ENCODE data around the gene S100A1.

The S100A1 gene

DNA sequence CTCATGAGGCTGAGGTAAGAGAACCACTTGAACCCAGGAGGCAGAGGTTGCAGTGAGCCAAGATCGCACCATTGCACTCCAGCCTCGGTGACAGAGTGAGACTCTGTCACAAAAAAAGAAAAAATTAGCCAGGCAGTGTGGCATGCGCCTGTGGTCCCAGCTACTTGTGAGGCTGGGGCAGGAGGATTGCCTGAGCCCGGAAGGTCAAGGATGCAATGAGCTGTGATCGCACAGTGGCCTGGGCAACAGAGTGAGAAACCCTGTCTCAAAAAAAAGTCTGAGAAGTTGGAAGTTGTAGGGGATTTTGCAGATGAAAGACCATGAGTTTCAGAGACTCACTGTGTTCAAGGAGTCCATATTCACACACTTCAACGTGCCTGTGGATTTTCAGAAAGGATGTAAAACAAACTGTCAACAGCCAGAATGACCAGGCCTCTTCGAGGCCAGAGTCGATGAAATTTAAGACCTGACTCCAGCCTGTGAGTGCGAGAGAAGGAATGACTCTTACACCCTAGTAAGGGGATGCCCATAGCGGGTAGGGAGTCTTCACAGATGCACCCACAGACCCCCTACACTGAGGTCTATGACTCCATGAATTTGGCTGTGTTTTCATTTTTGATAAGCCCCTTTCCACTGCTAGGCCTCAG lies 3.1 kb upstream of the S100A1 start:
- TF ChIP-seq POLR2A (IDR thresholded peaks at IDR 0.05; ENCODE audit: low read depth, low read length) = no peak
- TF ChIP-seq TAF1 (IDR thresholded peaks at IDR 0.05; ENCODE audit: borderline replicate concordance, low read depth, low read length) = no peak
- TF ChIP-seq POLR2AphosphoS5 (IDR thresholded peaks at IDR 0.05; ENCODE audit: low read depth, low read length) = no peak
- FAIRE-seq = no peak
- DNase-seq (ENCODE audit: insufficient read length) = no peak

- TF ChIP-seq TAF1 (IDR thresholded peaks at IDR 0.05; ENCODE audit: borderline replicate concordance, low read depth, low read length) (no peak), POLR2A (IDR thresholded peaks at IDR 0.05; ENCODE audit: low read depth, low read length) (no peak), POLR2AphosphoS5 (IDR thresholded peaks at IDR 0.05; ENCODE audit: low read depth, low read length) (no peak)
- DNase-seq (ENCODE audit: insufficient read length) (no peak), FAIRE-seq (no peak)
Measured at GRCh38 chr1:153626477-153626903, 1.7 kb upstream of the S100A1 start.

GRCh38 chr1:153626904-153627714 lies 1.1 kb upstream of the S100A1 start, which contains the start of gene S100A13:
Gene S100A13, minus strand, starts transcription at chr1:153627505. Its CDS starts 1,033 bp downstream, at chr1:153626472.
- FAIRE-seq = peak; percentile 21
- peak; percentile 76 for DNase-seq (ENCODE audit: insufficient read length)
- peak; percentile 42; the same call in 1 of the 2 replicates for TF ChIP-seq POLR2A (IDR thresholded peaks at IDR 0.05; ENCODE audit: low read depth, low read length)
- no peak for TF ChIP-seq POLR2AphosphoS5 (IDR thresholded peaks at IDR 0.05; ENCODE audit: low read depth, low read length)

- FAIRE-seq (no peak), DNase-seq (ENCODE audit: insufficient read length) (no peak)
- no peak for TF ChIP-seq POLR2AphosphoS5 (IDR thresholded peaks at IDR 0.05; ENCODE audit: low read depth, low read length)
- no peak for TF ChIP-seq TAF1 (IDR thresholded peaks at IDR 0.05; ENCODE audit: borderline replicate concordance, low read depth, low read length)
- no peak for TF ChIP-seq POLR2A (IDR thresholded peaks at IDR 0.05; ENCODE audit: low read depth, low read length)
Measured at GRCh38 chr1:153628638-153629342, 556 bp downstream of the S100A1 start.

DNA sequence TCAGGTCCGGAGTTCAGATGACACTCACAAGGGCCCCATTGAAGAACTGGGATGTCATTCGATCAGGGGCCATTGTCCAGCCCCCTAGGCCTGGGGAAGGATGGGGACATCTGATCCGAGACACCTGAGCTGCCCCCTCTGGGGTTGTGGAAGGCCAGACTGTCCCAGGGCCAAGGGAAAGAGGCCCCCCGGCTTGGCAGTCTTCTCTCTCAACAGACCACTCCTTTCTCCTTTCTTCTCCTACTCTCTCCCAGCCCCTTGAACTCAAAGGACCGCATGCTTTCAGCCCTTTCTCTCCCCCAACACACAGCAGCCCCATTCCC lies 1.1 kb downstream of the S100A1 start:
- no peak for FAIRE-seq
- TF ChIP-seq POLR2A (IDR thresholded peaks at IDR 0.05; ENCODE audit: low read depth, low read length) (no peak), POLR2AphosphoS5 (IDR thresholded peaks at IDR 0.05; ENCODE audit: low read depth, low read length) (no peak), TAF1 (IDR thresholded peaks at IDR 0.05; ENCODE audit: borderline replicate concordance, low read depth, low read length) (no peak)
- DNase-seq (ENCODE audit: insufficient read length) = no peak

DNA sequence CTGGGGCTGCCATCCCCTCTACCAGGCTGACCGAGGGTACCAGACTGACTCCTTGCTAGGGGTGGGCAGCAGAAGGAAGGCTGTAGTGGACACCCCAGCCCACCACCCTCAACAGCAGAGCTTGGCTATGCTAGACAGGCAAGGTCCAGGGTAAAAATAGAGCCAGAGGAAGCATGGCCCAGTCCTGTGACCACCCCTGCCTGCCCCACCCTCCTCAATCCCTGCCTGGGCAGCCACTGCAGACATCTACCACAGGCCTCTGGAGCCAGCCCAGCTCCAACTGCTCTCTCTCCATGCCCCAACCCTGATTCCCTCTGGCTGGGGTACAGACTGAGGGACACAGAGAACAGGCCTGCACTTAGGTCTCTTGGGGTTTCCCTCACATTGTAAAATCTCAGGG lies 1.7 kb downstream of the S100A1 start:
- no peak for DNase-seq (ENCODE audit: insufficient read length)
- TF ChIP-seq TAF1 (IDR thresholded peaks at IDR 0.05; ENCODE audit: borderline replicate concordance, low read depth, low read length) (no peak), POLR2AphosphoS5 (IDR thresholded peaks at IDR 0.05; ENCODE audit: low read depth, low read length) (no peak), POLR2A (IDR thresholded peaks at IDR 0.05; ENCODE audit: low read depth, low read length) (no peak)
- FAIRE-seq = no peak

DNA sequence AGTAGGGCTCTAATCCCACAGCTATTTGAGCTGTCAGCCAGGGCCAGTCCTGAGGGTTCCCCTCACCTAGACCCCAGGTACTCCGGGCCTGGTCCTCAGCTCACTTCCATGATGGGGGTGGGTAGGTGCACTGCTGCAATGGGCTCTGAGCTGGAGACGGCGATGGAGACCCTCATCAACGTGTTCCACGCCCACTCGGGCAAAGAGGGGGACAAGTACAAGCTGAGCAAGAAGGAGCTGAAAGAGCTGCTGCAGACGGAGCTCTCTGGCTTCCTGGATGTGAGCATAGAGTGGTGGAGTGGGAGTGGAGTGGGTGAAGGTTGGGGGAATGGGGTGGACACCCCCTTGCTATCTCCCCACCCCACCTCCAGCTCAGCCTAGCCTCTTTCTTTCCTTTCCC lies 2.1 kb downstream of the S100A1 start:
- no peak for FAIRE-seq
- TF ChIP-seq POLR2A (IDR thresholded peaks at IDR 0.05; ENCODE audit: low read depth, low read length) (no peak), POLR2AphosphoS5 (IDR thresholded peaks at IDR 0.05; ENCODE audit: low read depth, low read length) (no peak), TAF1 (IDR thresholded peaks at IDR 0.05; ENCODE audit: borderline replicate concordance, low read depth, low read length) (no peak)

GRCh38 chr1:153631047-153632022 lies 3.1 kb downstream of the S100A1 start:
- TF ChIP-seq POLR2AphosphoS5 (IDR thresholded peaks at IDR 0.05; ENCODE audit: low read depth, low read length) (no peak), POLR2A (IDR thresholded peaks at IDR 0.05; ENCODE audit: low read depth, low read length) (no peak), TAF1 (IDR thresholded peaks at IDR 0.05; ENCODE audit: borderline replicate concordance, low read depth, low read length) (no peak)
- no peak for DNase-seq (ENCODE audit: insufficient read length)
- FAIRE-seq = no peak

More for the DNA sequence above, 2.1 kb downstream of the S100A1 start:
- DNase-seq (ENCODE audit: insufficient read length) = no peak

DNA sequence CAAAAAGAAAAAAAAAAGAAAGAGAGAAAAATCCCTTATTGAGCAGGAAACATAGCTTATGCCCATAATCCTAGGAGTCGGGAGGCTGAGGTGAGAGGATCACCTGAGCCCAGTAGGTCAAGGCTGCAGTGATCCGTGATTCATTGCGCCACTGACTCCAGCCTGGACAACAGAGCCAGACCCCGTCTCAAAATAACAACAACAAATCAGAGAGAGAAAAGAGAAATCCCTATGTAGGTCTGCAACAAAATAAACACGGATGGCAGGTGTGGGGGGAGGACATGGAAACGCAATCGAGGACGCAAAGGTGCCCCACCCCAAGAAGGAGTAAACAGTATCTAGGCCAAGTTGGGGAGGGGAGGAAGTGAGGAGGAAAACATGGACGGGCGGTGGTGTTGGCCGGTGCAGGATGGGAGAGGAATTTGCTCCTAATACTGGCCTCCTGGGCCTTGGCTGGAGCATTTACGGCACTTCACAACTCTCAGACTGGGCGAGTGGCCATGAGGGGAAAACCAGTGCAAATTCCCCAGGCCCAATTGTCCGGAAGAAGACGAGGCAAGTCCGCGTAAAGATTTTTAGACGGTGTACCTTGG lies 5.0 kb downstream of the S100A1 start:
- TF ChIP-seq POLR2AphosphoS5 (IDR thresholded peaks at IDR 0.05; ENCODE audit: low read depth, low read length) = no peak
- TF ChIP-seq TAF1 (IDR thresholded peaks at IDR 0.05; ENCODE audit: borderline replicate concordance, low read depth, low read length) = no peak
- TF ChIP-seq POLR2A (IDR thresholded peaks at IDR 0.05; ENCODE audit: low read depth, low read length) = no peak
- FAIRE-seq (no peak), DNase-seq (ENCODE audit: insufficient read length) (no peak)
